SJCRH30 (cell line): ENCODE data around the gene CFAP299. TPM values are rescaled to one million over a fixed set of nuclear protein-coding genes. Genes with fewer than 3 reads are reported as not detected.
"Not testable (repeated sequence)": the region's sequence is repeated elsewhere in the genome, so short reads cannot be mapped to it uniquely, and the experiment has no call there.

Source experiments
- DNase-seq, 2 experiments: peaks; one replicate each; pipeline ENCODE4 v3.0.0-alpha.2; 2015 to 2020
- H3K27ac ChIP-seq: fragments of 250-450 bp; sonication (Bioruptor Pico); 2 replicates; pipeline ENCODE4 v1.5.1; 2020; ENCODE audit warnings: mild to moderate bottlenecking, moderate library complexity
- H3K27me3 ChIP-seq: fragments of 250-450 bp; sonication (Bioruptor Pico); 2 replicates; pipeline ENCODE4 v1.5.1; 2020; ENCODE audit warnings: mild to moderate bottlenecking, moderate library complexity
- H3K36me3 ChIP-seq: fragments of 250-450 bp; sonication (Bioruptor Pico); 2 replicates; pipeline ENCODE4 v1.5.1; 2020; ENCODE audit warnings: mild to moderate bottlenecking, moderate library complexity
- H3K4me1 ChIP-seq: fragments of 250-450 bp; sonication (Bioruptor Pico); 2 replicates; pipeline ENCODE4 v1.5.1; 2020; ENCODE audit warnings: mild to moderate bottlenecking, moderate library complexity
- H3K4me3 ChIP-seq: fragments of 250-450 bp; sonication (Bioruptor Pico); 2 replicates; pipeline ENCODE4 v1.5.1; 2020; ENCODE audit warnings: mild to moderate bottlenecking, moderate library complexity
- H3K9me3 ChIP-seq: fragments of 250-450 bp; sonication (Bioruptor Pico); replicated peaks from 2 replicates; pipeline ENCODE4 v1.5.1; 2020; ENCODE audit warnings: mild to moderate bottlenecking, moderate library complexity
- total RNA-seq: library from RNA; depleted of rRNA; stranded (reverse); fragments of >200 nt; shearing (Covaris generic); gene quantifications from 2 replicates; pipeline ENCODE4 v1.2.3, GENCODE V29; 2014

CFAP299 gene
- total RNA-seq, 1 experiment from 2014 or later: not detected

- Histone ChIP-seq H3K9me3 (no peaks in the 10 kb centered on the region), H3K27ac (no peak overlapping the region), H3K27me3 (0 out of 2 replicates have a peak, but pooled peaks cover 6% of the 10 kb centered on the region), H3K4me3 (no peak overlapping the region), H3K36me3 (no peaks in the 10 kb centered on the region), H3K4me1 (no peaks in the 10 kb centered on the region)
- DNase-seq: no peak
Observed at GRCh38 chr4:80431203-80431965, 95.9 kb downstream of the CFAP299 start.

DNA sequence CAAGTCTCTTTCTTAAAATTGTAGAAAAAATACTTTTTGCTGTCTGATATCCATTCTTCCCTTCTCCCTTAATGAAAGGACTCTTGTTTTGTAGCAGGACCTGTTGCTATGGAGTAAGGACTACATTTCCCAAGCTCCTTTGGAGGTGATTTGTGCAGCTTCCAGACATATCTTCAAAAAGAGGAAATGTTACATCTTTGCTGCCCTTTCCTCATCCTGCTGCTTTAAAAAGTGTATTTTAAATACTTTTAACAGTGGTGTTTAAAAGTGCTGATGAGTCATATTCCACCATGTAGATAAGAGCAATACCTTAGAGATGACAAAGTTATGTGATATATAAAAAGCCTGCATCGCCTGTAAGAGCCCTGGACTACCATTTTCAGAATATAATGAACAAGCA lies 98.7 kb downstream of the CFAP299 start:
- no peak overlapping the region for H3K4me3 ChIP-seq
- H3K27me3 ChIP-seq: peaks cover 10% of the 10 kb centered on the region; the same call in 1 of the 2 replicates
- no peaks in the 10 kb centered on the region for H3K4me1 ChIP-seq
- no peaks in the 10 kb centered on the region for H3K36me3 ChIP-seq
- DNase-seq: no peak
- no peaks in the 10 kb centered on the region for H3K9me3 ChIP-seq
- no peak overlapping the region for H3K27ac ChIP-seq

DNA sequence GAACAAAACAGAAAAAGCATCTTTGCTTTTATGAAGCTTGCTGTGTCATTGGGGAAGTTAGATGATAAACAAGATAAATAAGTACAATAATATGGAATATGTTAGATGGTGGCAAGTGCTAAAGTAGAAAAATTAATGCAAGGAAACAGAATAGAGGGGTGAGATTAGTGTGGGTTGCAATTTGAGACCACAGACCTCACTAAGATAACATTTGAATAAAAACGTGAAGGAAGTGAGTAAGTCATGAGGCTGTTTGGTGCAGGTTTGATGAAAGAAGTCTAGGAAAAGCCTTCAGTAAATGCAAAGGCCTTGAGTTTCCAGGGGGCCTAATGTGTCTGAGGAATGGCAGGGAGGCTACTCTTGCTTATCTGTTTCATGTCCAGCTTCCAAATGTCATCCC lies 102.5 kb downstream of the CFAP299 start:
- H3K9me3 ChIP-seq: no peaks in the 10 kb centered on the region
- H3K27ac ChIP-seq: no peak overlapping the region
- H3K27me3 ChIP-seq: peaks cover 6% of the 10 kb centered on the region; the same call in 1 of the 2 replicates
- H3K36me3 ChIP-seq: no peaks in the 10 kb centered on the region
- no peak overlapping the region for H3K4me3 ChIP-seq
- no peak for DNase-seq
- H3K4me1 ChIP-seq: no peaks in the 10 kb centered on the region

DNA sequence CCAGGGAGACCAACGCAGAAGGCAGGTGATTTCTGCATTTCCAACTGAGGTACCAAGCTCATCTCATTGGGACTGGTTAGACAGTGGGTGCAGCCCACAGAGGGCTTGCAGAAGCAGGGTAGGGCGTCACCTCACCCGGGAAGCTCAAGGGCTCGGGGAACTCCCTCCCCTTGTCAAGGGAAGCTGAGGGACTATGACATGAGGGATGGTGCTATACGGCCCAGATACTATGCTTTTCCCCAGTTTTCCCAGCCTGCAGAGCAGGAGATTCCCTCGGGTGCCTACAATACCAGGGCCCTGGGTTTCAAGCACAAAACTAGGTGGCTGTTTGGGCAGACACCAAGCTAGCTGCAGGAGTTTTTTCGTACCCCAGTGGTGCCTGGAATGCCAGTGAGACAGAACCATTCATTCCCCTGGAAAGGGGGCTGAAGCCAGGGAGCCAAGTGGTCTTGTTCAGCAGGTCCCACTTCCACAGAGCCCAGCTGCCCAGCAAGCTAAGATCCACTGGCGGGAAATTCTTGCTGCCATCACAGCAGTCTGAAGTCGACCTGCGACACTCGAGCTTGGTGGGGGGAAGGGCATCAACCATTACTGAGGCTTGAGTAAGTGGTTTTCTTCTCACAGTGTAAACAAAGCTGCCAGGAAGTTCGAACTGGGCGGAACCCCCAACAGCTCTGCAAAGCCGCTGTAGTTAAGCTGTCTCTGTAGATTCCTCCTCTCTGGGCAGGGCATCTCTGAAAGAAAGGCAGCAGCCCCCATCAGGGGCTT lies 103.9 kb downstream of the CFAP299 start:
- H3K4me1 ChIP-seq, H3K9me3 ChIP-seq, H3K4me3 ChIP-seq, DNase-seq, H3K27me3 ChIP-seq, H3K36me3 ChIP-seq, H3K27ac ChIP-seq: not testable (repeated sequence)

DNA sequence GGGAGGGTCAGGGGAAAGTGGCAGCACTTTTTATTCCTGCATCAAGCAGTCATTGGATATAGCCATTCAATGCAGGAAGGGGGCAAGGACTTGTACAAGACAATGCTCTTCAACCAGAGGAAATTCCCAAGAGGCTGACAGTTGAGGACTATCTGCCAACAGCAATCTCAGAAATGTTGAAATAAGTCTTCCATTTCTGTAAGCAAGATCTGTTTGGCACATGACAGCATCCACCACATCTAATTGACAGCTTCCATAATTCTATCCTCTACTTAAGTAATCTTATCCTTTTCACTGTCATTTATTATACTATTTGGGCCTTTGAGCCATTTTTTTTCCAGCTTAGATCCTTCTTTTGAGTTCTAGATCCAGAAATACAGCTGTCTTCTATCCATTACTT lies 110.7 kb downstream of the CFAP299 start:
- no peak overlapping the region for H3K27ac ChIP-seq
- no peaks in the 10 kb centered on the region for H3K36me3 ChIP-seq
- DNase-seq: no peak
- H3K4me1 ChIP-seq: no peaks in the 10 kb centered on the region
- H3K9me3 ChIP-seq: no peaks in the 10 kb centered on the region
- H3K4me3 ChIP-seq: no peak overlapping the region
- H3K27me3 ChIP-seq: no peaks in the 10 kb centered on the region

DNA sequence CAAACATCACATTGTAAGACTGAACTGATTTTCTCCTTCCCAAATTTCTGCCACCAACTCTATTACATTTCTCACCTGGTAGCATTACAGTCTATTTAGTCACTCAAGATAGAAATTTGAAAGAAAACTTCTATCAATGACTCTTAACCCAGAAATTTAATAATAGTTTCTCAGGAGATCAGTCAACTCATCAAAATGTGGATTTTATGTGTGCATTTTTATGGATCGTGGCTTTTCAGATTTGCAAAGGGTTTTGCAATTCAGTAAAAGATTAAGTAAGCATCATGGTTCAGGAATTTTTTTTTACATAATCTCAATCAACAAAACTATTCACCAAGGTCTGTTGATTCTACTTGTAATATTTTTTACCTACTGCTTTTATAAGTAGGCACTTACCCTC lies 111.1 kb downstream of the CFAP299 start:
- Histone ChIP-seq H3K4me3 (no peak overlapping the region), H3K4me1 (no peaks in the 10 kb centered on the region), H3K27me3 (no peaks in the 10 kb centered on the region), H3K27ac (no peak overlapping the region), H3K36me3 (no peaks in the 10 kb centered on the region), H3K9me3 (no peaks in the 10 kb centered on the region)
- DNase-seq: no peak

DNA sequence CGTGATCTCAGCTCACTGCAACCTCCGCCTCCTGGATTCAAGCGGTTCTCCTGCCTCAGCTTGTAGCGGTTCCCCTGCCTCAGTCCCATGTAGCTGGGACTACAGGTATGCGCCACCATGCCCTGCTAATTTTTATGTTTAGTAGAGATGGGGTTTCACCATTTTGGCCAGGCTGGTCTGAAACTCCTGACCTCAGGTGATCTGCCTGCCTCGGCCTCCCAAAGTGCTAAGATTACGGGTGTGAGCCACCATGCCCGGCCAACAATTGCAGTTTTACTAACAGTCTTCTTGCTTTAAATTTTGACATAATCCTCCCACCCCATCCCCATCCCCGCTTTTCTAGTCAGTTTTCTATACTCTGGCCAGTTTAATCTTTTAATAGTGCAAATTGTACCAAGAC lies 112.0 kb downstream of the CFAP299 start:
- H3K27ac ChIP-seq: no peak overlapping the region
- DNase-seq: no peak
- H3K9me3 ChIP-seq: no peaks in the 10 kb centered on the region

GRCh38 chr4:80448056-80448455 lies 112.5 kb downstream of the CFAP299 start:
- Histone ChIP-seq H3K4me3 (no peak overlapping the region), H3K9me3 (no peaks in the 10 kb centered on the region), H3K4me1 (no peaks in the 10 kb centered on the region), H3K27me3 (no peaks in the 10 kb centered on the region), H3K36me3 (no peaks in the 10 kb centered on the region), H3K27ac (no peak overlapping the region)
- no peak for DNase-seq

More for the DNA sequence above, 112.0 kb downstream of the CFAP299 start:
- no peaks in the 10 kb centered on the region for H3K36me3 ChIP-seq
- no peaks in the 10 kb centered on the region for H3K4me1 ChIP-seq
- no peaks in the 10 kb centered on the region for H3K27me3 ChIP-seq
- no peak overlapping the region for H3K4me3 ChIP-seq

DNA sequence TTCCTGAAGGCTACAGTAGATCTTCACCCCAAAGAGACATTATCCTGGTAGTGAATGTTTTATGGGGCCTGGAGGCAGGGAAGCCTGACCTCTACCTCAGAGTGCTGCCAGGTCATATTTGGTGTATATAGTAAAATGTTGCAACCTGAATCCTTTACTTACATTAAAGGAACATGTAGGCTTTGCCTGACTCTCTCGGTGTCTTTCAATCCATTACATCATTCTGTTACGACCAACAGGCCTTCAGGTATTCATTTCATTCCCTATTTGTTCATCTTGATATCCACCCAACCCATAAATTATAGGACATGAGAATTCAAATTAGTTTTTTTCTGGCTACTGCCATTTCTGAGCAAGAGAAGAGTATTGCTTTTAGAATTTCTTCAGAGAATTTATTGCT lies 116.5 kb downstream of the CFAP299 start:
- no peak overlapping the region for H3K4me3 ChIP-seq
- H3K27me3 ChIP-seq: no peaks in the 10 kb centered on the region
- H3K9me3 ChIP-seq: no peaks in the 10 kb centered on the region

GRCh38 chr4:80452768-80453167 lies 117.2 kb downstream of the CFAP299 start:
- DNase-seq: no peak
- no peaks in the 10 kb centered on the region for H3K36me3 ChIP-seq
- H3K4me3 ChIP-seq: no peak overlapping the region
- H3K4me1 ChIP-seq: no peaks in the 10 kb centered on the region
- no peaks in the 10 kb centered on the region for H3K27me3 ChIP-seq
- H3K9me3 ChIP-seq: no peaks in the 10 kb centered on the region
- no peak overlapping the region for H3K27ac ChIP-seq

More for the DNA sequence above, 116.5 kb downstream of the CFAP299 start:
- no peaks in the 10 kb centered on the region for H3K4me1 ChIP-seq
- no peak for DNase-seq
- H3K27ac ChIP-seq: no peak overlapping the region
- H3K36me3 ChIP-seq: no peaks in the 10 kb centered on the region

DNA sequence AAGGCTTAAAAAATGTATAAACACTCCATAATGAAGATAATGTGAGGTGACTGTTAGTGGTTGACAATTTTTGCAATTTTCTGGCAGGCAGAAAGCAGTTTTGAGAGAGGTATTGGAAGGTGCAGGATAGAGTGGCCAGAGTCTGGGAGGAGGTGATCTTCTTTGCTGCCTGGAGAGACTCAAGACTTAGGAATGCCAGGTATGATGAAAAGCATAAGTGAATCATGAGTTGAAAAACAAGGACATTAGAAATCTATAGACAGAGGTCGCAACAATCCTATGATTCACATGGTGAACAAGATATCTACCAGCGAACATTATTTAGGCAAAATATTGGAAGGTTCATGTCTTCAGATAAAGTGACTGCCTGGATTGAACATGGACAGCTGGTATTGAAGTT lies 118.5 kb downstream of the CFAP299 start:
- H3K4me1 ChIP-seq: no peaks in the 10 kb centered on the region
- H3K9me3 ChIP-seq: no peaks in the 10 kb centered on the region
- H3K27ac ChIP-seq: no peak overlapping the region
- H3K27me3 ChIP-seq: no peaks in the 10 kb centered on the region
- no peak for DNase-seq
- H3K4me3 ChIP-seq: no peak overlapping the region
- no peaks in the 10 kb centered on the region for H3K36me3 ChIP-seq

DNA sequence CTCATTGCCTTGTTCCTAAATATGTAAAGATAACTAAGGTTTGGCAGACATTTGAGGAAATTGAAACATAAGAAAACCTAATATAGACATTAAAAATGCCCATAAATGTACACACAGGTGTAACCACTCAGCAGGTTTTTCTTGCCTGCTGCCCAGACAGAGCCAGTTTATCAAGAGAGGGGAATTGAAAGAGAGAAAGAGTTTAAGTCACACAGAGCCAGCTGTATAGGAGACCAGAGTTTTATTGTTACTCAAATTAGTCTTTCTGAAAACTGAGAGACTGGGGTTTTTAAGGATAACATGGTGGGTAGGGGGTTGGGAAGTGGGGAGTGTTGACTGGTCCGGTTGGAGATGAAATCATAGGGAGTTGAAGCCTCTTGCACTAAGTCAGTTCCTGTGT lies 119.0 kb downstream of the CFAP299 start:
- Histone ChIP-seq H3K27me3 (no peaks in the 10 kb centered on the region), H3K36me3 (no peaks in the 10 kb centered on the region), H3K9me3 (no peaks in the 10 kb centered on the region), H3K4me3 (no peak overlapping the region), H3K27ac (no peak overlapping the region), H3K4me1 (no peaks in the 10 kb centered on the region)
- DNase-seq: no peak

GRCh38 chr4:80459918-80460473 lies 124.5 kb downstream of the CFAP299 start:
- H3K27ac ChIP-seq: no peak overlapping the region
- H3K36me3 ChIP-seq: no peaks in the 10 kb centered on the region
- H3K9me3 ChIP-seq: no peaks in the 10 kb centered on the region
- DNase-seq: no peak
- H3K4me1 ChIP-seq: no peaks in the 10 kb centered on the region
- no peak overlapping the region for H3K4me3 ChIP-seq
- H3K27me3 ChIP-seq: no peaks in the 10 kb centered on the region

GRCh38 chr4:80461412-80461811 lies 125.9 kb downstream of the CFAP299 start:
- Histone ChIP-seq H3K36me3 (no peaks in the 10 kb centered on the region), H3K9me3 (no peaks in the 10 kb centered on the region), H3K27me3 (no peaks in the 10 kb centered on the region), H3K4me3 (no peak overlapping the region), H3K27ac (no peak overlapping the region), H3K4me1 (no peaks in the 10 kb centered on the region)
- no peak for DNase-seq

DNA sequence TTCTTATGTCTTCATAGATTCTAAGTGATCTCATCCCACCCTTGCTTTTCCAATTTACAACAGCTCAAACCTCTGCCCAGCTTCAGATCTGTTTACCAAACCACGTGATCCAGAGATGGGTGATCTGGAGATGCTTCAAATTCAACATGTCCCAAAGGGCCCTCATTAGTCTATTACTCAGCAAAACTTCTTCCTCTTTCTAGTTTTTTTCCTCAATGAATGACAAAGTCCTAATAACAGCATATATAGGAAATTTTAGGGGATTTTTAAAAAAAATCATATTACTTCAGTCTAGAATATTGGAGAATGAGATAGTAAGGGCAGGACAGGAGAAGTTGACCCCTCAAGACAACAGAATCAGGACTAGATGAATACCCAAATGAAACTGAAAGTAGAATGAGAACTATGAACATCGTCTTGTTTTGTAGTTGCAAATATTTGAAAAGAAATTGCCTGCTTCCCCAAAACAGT lies 127.1 kb downstream of the CFAP299 start:
- Histone ChIP-seq H3K27me3 (no peaks in the 10 kb centered on the region), H3K27ac (no peak overlapping the region), H3K9me3 (no peaks in the 10 kb centered on the region), H3K4me1 (no peaks in the 10 kb centered on the region), H3K36me3 (no peaks in the 10 kb centered on the region), H3K4me3 (no peak overlapping the region)
- DNase-seq: no peak
